HepG2 (cell line): ENCODE measurements around the gene SFT2D1. TPM values are rescaled to one million over a fixed set of nuclear protein-coding genes. Genes with fewer than 3 reads are reported as not detected.
A peak's percentile ranks its signal among the peaks of the same experiment; 100 is the strongest.

Experiments used
- HMG20A ChIP-seq: IDR thresholded peaks from 2 replicates; pipeline ENCODE4 v1.6.1; 2016; ENCODE audit warnings: borderline replicate concordance
- RARA ChIP-seq: IDR thresholded peaks from 2 replicates; pipeline ENCODE4 v1.6.1; 2016; ENCODE audit warnings: missing genetic modification reagents, missing compliant biosample characterization
- SNAI1 ChIP-seq: sonication (generic); formaldehyde crosslinking; IDR thresholded peaks from 2 replicates; pipeline ENCODE4 v1.5.0; 2020; ENCODE audit warnings: mild to moderate bottlenecking, missing genetic modification reagents, borderline replicate concordance
- ZBTB10 ChIP-seq: sonication (generic); formaldehyde crosslinking; IDR thresholded peaks from 2 replicates; pipeline ENCODE4 v1.4.0; 2020; ENCODE audit warnings: missing genetic modification reagents, borderline replicate concordance
- ZNF281 ChIP-seq: sonication (generic); formaldehyde crosslinking; IDR thresholded peaks from 2 replicates; pipeline ENCODE4 v1.4.0; 2020; ENCODE audit warnings: missing genetic modification reagents, borderline replicate concordance
- ZNF441 ChIP-seq: sonication (generic); formaldehyde crosslinking; IDR thresholded peaks from 2 replicates; pipeline ENCODE4 v1.7.0; 2021; ENCODE audit warnings: missing genetic modification reagents, borderline replicate concordance
- ZNF687 ChIP-seq: sonication (generic); formaldehyde crosslinking; IDR thresholded peaks from 2 replicates; pipeline ENCODE4 v1.5.1; 2020; ENCODE audit warnings: mild to moderate bottlenecking, missing genetic modification reagents, moderate library complexity
- polyA plus RNA-seq, 8 experiments: library from polyadenylated mRNA; depleted of rRNA in 3 of 8; stranded (reverse) in 7 of 8; unstranded in 1 of 8; fragments of >200 nt; fragmentation: Illumina TruSeq in 4 of 8; extraction: Trizol in 4 of 8; gene quantifications; 2 replicates each; pipeline versions ENCODE4 v1.2.1 to v1.2.3, GENCODE V29; 2011 to 2016; ENCODE audit warnings: low read depth in 4 of 8, missing spikeins in 1 of 8, mixed read lengths in 1 of 8; ENCODE audit not compliant: insufficient read depth in 1 of 8
- total RNA-seq, 5 experiments: library from RNA; depleted of rRNA; stranded (reverse); fragments of >200 nt; fragmentation: Illumina TruSeq; extraction: Trizol; gene quantifications; 2 replicates each; pipeline ENCODE4 v1.2.3, GENCODE V29; 2016; ENCODE audit warnings: low read depth in 1 of 5

Gene SFT2D1
- total and polyA plus RNA-seq, 2 of the 13 experiments (the other 11 are each of a cell fraction or from before 2014, with no cell fraction given), result 115 to 147 TPM

- TF ChIP-seq RARA (CRISPR knock-in tag), result no peak
- TF ChIP-seq HMG20A, result 0 out of 2 replicates have a peak, but pooled peaks have one; percentile 2
- no peak for TF ChIP-seq ZBTB10
- no peak for TF ChIP-seq ZNF441
- no peak; the same call in 1 of the 2 replicates for TF ChIP-seq ZNF687 (CRISPR knock-in tag)
- no peak for TF ChIP-seq SNAI1
- peak; percentile 41; the same call in 1 of the 2 replicates for TF ChIP-seq ZNF281 (CRISPR knock-in tag)
Observed at GRCh38 chr6:166305562-166306117, 36.7 kb downstream of the SFT2D1 start (continued).
